WTC11 (cell line): ENCODE results near the gene FTCD.

Source experiments
- ESRRA ChIP-seq: sonication (generic); formaldehyde crosslinking; IDR thresholded peaks from 2 replicates; pipeline ENCODE4 v1.8.1; 2022; ENCODE audit warnings: mild to moderate bottlenecking, missing genetic modification reagents, borderline replicate concordance
- GABPB1 ChIP-seq: sonication (generic); formaldehyde crosslinking; IDR thresholded peaks from 2 replicates; pipeline ENCODE4 v1.8.1; 2023; ENCODE audit warnings: mild to moderate bottlenecking, missing genetic modification reagents
- NFE2L1 ChIP-seq: sonication (generic); formaldehyde crosslinking; IDR thresholded peaks from 2 replicates; pipeline ENCODE4 v1.8.1; 2023; ENCODE audit warnings: missing genetic modification reagents
- NR2C2 ChIP-seq: sonication (generic); formaldehyde crosslinking; IDR thresholded peaks from 2 replicates; pipeline ENCODE4 v1.8.0; 2022; ENCODE audit warnings: mild to moderate bottlenecking, missing genetic modification reagents
- SP1 ChIP-seq: sonication (generic); formaldehyde crosslinking; conservative IDR thresholded peaks from 2 replicates; pipeline ENCODE4 v1.8.1; 2022; ENCODE audit warnings: missing genetic modification reagents
- ZNF138 ChIP-seq: sonication (generic); formaldehyde crosslinking; conservative IDR thresholded peaks from 2 replicates; pipeline ENCODE4 v1.8.1; 2022; ENCODE audit warnings: mild to moderate bottlenecking, moderate library complexity, missing genetic modification reagents
- ZNF263 ChIP-seq: sonication (generic); formaldehyde crosslinking; IDR thresholded peaks from 2 replicates; pipeline ENCODE4 v1.8.1; 2022; ENCODE audit warnings: low read depth, mild to moderate bottlenecking, moderate library complexity, missing genetic modification reagents
- TF ChIP-seq, protein P1 (sequence below): sonication (generic); formaldehyde crosslinking; IDR thresholded peaks from 2 replicates; pipeline ENCODE4 v1.8.1; 2023; ENCODE audit warnings: mild to moderate bottlenecking, missing genetic modification reagents, moderate library complexity
- TF ChIP-seq, protein P2 (sequence below): sonication (generic); formaldehyde crosslinking; IDR thresholded peaks from 2 replicates; pipeline ENCODE4 v1.8.1; 2023; ENCODE audit warnings: mild to moderate bottlenecking, missing genetic modification reagents, moderate library complexity
- TF ChIP-seq, protein P3 (sequence below): fragments of 200-600 bp; IDR thresholded peaks from 2 replicates; pipeline ENCODE4 v1.8.0; 2022; ENCODE audit warnings: antibody characterized with exemption
- TF ChIP-seq, protein P4 (sequence below): fragments of 250-450 bp; sonication (Bioruptor Pico); IDR thresholded peaks from 2 replicates; pipeline ENCODE4 v1.9.0; 2021; ENCODE audit warnings: mild to moderate bottlenecking, borderline replicate concordance
- TF ChIP-seq, protein P5 (sequence below): sonication (generic); formaldehyde crosslinking; IDR thresholded peaks from 2 replicates; pipeline ENCODE4 v1.8.0; 2022; ENCODE audit warnings: missing genetic modification reagents
- TF ChIP-seq, protein P6 (sequence below): sonication (generic); formaldehyde crosslinking; IDR thresholded peaks from 2 replicates; pipeline ENCODE4 v1.8.0; 2022; ENCODE audit warnings: mild to moderate bottlenecking, missing genetic modification reagents
- TF ChIP-seq, protein P7 (sequence below): sonication (generic); formaldehyde crosslinking; IDR thresholded peaks from 2 replicates; pipeline ENCODE4 v1.8.1; 2023; ENCODE audit warnings: mild to moderate bottlenecking, missing genetic modification reagents

DNA sequence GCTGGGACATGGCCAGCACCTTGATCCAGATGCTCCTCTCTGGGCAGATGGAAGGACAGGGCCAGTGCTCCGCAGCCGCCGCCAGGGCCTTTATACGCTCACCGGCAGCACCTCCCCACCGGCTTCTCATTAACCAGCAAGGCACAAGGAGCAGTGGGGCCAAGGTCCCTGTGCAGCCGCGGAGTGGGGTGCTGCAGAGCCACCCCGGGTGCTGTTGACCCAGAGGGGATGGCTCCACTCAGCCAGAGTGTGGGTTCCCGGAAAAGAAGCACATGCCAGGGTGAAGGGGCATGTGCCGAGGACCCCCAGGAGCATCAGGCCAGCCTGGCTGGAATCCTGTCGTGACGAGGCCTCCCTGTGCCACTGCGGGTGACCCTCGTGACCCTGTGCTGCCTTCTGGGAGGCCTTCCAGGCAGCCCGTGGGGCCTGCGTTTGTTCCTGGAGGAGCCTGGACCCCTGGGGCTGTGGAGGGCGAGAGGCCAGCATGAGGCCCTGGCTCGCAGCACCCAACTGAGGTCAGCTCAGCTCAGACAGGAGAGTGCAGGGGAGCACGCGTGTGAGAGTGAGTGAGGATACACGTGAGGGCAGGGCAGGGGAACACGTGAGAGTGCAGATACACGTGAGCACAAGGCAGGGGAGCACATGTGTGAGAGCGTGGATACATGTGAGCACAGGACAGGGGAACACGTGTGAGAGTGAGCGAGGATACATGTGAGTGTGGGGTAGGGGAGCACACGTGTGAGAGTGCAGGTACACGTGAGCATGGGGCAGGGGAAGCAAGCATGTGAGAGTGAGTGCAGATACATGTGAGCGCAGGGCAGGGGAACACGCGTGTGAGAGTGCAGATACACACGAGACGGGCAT is at the start of gene FTCD:
- TF ChIP-seq, protein P1, sequence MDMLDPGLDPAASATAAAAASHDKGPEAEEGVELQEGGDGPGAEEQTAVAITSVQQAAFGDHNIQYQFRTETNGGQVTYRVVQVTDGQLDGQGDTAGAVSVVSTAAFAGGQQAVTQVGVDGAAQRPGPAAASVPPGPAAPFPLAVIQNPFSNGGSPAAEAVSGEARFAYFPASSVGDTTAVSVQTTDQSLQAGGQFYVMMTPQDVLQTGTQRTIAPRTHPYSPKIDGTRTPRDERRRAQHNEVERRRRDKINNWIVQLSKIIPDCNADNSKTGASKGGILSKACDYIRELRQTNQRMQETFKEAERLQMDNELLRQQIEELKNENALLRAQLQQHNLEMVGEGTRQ (CRISPR knock-in tag), result no peak
- TF ChIP-seq ZNF138 (no peak), ESRRA (CRISPR knock-in tag) (no peak), NR2C2 (CRISPR knock-in tag) (no peak), GABPB1 (no peak), NFE2L1 (CRISPR knock-in tag) (no peak), ZNF263 (CRISPR knock-in tag) (no peak), SP1 (CRISPR knock-in tag) (no peak)
- TF ChIP-seq, protein P2, sequence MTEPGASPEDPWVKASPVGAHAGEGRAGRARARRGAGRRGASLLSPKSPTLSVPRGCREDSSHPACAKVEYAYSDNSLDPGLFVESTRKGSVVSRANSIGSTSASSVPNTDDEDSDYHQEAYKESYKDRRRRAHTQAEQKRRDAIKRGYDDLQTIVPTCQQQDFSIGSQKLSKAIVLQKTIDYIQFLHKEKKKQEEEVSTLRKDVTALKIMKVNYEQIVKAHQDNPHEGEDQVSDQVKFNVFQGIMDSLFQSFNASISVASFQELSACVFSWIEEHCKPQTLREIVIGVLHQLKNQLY, result no peak
- TF ChIP-seq, protein P3, sequence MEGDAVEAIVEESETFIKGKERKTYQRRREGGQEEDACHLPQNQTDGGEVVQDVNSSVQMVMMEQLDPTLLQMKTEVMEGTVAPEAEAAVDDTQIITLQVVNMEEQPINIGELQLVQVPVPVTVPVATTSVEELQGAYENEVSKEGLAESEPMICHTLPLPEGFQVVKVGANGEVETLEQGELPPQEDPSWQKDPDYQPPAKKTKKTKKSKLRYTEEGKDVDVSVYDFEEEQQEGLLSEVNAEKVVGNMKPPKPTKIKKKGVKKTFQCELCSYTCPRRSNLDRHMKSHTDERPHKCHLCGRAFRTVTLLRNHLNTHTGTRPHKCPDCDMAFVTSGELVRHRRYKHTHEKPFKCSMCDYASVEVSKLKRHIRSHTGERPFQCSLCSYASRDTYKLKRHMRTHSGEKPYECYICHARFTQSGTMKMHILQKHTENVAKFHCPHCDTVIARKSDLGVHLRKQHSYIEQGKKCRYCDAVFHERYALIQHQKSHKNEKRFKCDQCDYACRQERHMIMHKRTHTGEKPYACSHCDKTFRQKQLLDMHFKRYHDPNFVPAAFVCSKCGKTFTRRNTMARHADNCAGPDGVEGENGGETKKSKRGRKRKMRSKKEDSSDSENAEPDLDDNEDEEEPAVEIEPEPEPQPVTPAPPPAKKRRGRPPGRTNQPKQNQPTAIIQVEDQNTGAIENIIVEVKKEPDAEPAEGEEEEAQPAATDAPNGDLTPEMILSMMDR, result no peak
- TF ChIP-seq, protein P4, sequence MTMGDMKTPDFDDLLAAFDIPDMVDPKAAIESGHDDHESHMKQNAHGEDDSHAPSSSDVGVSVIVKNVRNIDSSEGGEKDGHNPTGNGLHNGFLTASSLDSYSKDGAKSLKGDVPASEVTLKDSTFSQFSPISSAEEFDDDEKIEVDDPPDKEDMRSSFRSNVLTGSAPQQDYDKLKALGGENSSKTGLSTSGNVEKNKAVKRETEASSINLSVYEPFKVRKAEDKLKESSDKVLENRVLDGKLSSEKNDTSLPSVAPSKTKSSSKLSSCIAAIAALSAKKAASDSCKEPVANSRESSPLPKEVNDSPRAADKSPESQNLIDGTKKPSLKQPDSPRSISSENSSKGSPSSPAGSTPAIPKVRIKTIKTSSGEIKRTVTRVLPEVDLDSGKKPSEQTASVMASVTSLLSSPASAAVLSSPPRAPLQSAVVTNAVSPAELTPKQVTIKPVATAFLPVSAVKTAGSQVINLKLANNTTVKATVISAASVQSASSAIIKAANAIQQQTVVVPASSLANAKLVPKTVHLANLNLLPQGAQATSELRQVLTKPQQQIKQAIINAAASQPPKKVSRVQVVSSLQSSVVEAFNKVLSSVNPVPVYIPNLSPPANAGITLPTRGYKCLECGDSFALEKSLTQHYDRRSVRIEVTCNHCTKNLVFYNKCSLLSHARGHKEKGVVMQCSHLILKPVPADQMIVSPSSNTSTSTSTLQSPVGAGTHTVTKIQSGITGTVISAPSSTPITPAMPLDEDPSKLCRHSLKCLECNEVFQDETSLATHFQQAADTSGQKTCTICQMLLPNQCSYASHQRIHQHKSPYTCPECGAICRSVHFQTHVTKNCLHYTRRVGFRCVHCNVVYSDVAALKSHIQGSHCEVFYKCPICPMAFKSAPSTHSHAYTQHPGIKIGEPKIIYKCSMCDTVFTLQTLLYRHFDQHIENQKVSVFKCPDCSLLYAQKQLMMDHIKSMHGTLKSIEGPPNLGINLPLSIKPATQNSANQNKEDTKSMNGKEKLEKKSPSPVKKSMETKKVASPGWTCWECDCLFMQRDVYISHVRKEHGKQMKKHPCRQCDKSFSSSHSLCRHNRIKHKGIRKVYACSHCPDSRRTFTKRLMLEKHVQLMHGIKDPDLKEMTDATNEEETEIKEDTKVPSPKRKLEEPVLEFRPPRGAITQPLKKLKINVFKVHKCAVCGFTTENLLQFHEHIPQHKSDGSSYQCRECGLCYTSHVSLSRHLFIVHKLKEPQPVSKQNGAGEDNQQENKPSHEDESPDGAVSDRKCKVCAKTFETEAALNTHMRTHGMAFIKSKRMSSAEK (CRISPR knock-in tag), result no peak
- TF ChIP-seq, protein P5, sequence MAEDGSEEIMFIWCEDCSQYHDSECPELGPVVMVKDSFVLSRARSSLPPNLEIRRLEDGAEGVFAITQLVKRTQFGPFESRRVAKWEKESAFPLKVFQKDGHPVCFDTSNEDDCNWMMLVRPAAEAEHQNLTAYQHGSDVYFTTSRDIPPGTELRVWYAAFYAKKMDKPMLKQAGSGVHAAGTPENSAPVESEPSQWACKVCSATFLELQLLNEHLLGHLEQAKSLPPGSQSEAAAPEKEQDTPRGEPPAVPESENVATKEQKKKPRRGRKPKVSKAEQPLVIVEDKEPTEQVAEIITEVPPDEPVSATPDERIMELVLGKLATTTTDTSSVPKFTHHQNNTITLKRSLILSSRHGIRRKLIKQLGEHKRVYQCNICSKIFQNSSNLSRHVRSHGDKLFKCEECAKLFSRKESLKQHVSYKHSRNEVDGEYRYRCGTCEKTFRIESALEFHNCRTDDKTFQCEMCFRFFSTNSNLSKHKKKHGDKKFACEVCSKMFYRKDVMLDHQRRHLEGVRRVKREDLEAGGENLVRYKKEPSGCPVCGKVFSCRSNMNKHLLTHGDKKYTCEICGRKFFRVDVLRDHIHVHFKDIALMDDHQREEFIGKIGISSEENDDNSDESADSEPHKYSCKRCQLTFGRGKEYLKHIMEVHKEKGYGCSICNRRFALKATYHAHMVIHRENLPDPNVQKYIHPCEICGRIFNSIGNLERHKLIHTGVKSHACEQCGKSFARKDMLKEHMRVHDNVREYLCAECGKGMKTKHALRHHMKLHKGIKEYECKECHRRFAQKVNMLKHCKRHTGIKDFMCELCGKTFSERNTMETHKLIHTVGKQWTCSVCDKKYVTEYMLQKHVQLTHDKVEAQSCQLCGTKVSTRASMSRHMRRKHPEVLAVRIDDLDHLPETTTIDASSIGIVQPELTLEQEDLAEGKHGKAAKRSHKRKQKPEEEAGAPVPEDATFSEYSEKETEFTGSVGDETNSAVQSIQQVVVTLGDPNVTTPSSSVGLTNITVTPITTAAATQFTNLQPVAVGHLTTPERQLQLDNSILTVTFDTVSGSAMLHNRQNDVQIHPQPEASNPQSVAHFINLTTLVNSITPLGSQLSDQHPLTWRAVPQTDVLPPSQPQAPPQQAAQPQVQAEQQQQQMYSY (CRISPR knock-in tag), result no peak
- TF ChIP-seq, protein P6, sequence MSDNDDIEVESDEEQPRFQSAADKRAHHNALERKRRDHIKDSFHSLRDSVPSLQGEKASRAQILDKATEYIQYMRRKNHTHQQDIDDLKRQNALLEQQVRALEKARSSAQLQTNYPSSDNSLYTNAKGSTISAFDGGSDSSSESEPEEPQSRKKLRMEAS (CRISPR knock-in tag), result no peak
- TF ChIP-seq, protein P7, sequence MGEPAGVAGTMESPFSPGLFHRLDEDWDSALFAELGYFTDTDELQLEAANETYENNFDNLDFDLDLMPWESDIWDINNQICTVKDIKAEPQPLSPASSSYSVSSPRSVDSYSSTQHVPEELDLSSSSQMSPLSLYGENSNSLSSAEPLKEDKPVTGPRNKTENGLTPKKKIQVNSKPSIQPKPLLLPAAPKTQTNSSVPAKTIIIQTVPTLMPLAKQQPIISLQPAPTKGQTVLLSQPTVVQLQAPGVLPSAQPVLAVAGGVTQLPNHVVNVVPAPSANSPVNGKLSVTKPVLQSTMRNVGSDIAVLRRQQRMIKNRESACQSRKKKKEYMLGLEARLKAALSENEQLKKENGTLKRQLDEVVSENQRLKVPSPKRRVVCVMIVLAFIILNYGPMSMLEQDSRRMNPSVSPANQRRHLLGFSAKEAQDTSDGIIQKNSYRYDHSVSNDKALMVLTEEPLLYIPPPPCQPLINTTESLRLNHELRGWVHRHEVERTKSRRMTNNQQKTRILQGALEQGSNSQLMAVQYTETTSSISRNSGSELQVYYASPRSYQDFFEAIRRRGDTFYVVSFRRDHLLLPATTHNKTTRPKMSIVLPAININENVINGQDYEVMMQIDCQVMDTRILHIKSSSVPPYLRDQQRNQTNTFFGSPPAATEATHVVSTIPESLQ (CRISPR knock-in tag), result no peak
